ENCODE data around the gene INTU. TPM values are rescaled to one million over a fixed set of nuclear protein-coding genes. Genes with fewer than 3 reads are reported as not detected.

Gene INTU
- total RNA-seq, 1 donor from 2014 or later: 3.9 TPM

DNA sequence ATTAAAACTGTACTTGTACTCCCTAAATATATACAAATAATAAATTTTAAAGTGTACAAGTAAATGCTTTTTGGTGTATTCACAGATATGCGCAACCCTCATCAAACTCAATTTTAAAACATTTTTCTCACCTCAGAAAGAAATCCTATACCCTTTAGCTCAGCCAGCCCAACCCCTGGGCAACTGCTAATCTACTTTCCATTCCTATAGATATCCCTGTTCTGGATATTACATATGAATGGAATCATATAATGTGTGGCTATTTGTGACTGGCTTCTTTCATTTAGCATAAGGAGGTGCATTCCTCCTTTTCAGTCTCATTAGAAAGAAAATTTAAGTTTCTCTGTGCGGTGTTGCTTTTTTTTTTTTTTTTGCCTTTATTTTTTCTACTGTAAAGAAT lies 39.4 kb downstream of the INTU start:
- Histone ChIP-seq H3K36me3 (ENCODE audit: control insufficient read depth, insufficient read depth, low read length) (no peaks in the 10 kb centered on the region), H3K27me3 (ENCODE audit: control insufficient read depth, insufficient read depth, low read length) (no peaks in the 10 kb centered on the region), H3K4me3 (ENCODE audit: low read depth, low read length) (no peak overlapping the region)
- DNase-seq (ENCODE audit: low read depth): no peak
- TF ChIP-seq, protein P1, sequence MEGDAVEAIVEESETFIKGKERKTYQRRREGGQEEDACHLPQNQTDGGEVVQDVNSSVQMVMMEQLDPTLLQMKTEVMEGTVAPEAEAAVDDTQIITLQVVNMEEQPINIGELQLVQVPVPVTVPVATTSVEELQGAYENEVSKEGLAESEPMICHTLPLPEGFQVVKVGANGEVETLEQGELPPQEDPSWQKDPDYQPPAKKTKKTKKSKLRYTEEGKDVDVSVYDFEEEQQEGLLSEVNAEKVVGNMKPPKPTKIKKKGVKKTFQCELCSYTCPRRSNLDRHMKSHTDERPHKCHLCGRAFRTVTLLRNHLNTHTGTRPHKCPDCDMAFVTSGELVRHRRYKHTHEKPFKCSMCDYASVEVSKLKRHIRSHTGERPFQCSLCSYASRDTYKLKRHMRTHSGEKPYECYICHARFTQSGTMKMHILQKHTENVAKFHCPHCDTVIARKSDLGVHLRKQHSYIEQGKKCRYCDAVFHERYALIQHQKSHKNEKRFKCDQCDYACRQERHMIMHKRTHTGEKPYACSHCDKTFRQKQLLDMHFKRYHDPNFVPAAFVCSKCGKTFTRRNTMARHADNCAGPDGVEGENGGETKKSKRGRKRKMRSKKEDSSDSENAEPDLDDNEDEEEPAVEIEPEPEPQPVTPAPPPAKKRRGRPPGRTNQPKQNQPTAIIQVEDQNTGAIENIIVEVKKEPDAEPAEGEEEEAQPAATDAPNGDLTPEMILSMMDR (IDR thresholded peaks at IDR 0.05; ENCODE audit: insufficient read depth, low read length, severe bottlenecking): no peak
- no peak for FAIRE-seq

DNA sequence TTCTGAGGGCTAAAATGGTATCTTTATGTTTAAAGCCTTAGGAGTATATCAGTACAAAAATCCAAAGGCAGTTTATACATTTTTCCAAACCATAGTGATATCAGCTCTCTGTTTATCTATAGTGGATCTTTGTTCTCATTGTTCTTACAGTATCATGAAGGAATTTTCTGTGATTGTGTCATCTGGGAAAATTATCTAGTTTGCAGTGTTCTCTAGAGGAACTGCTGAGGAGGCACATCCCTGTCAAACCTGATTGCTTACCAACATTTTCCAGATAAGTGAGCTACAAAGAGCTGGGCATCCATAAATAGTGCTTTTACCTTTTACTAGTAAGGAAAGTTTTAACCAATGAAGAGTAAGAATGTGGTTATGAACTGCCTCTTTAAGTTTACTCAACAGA lies 52.5 kb downstream of the INTU start:
- Histone ChIP-seq H3K36me3 (ENCODE audit: control insufficient read depth, insufficient read depth, low read length) (no peaks in the 10 kb centered on the region), H3K4me3 (ENCODE audit: low read depth, low read length) (no peak overlapping the region), H3K27me3 (ENCODE audit: control insufficient read depth, insufficient read depth, low read length) (no peaks in the 10 kb centered on the region)
- FAIRE-seq (no peak), DNase-seq (ENCODE audit: low read depth) (peak; percentile 76)
- TF ChIP-seq, protein P1 (IDR thresholded peaks at IDR 0.05; ENCODE audit: insufficient read depth, low read length, severe bottlenecking): no peak

DNA sequence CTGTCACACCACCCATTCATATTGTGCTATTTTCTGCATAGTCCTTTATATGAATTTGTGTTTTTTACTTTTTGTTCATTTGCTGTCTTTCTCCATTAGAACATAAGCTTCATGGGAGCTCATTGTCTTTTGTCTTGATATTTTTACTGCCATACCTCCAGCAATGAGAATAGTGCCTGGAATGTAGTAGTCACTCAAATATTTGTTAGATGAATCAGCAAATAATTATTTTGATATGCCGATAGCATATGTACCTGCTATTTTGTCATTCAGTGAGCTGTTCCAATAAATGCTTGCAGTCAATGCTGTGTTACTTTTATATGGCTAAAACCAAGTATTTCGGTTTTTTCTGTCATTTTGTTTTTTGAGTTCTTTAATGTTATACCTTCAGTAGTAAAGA lies 53.9 kb downstream of the INTU start:
- Histone ChIP-seq H3K27me3 (ENCODE audit: control insufficient read depth, insufficient read depth, low read length) (no peaks in the 10 kb centered on the region), H3K36me3 (ENCODE audit: control insufficient read depth, insufficient read depth, low read length) (no peaks in the 10 kb centered on the region), H3K4me3 (ENCODE audit: low read depth, low read length) (no peak overlapping the region)
- DNase-seq (ENCODE audit: low read depth) (peak; percentile 73), FAIRE-seq (no peak)
- TF ChIP-seq, protein P1 (IDR thresholded peaks at IDR 0.05; ENCODE audit: insufficient read depth, low read length, severe bottlenecking): no peak

DNA sequence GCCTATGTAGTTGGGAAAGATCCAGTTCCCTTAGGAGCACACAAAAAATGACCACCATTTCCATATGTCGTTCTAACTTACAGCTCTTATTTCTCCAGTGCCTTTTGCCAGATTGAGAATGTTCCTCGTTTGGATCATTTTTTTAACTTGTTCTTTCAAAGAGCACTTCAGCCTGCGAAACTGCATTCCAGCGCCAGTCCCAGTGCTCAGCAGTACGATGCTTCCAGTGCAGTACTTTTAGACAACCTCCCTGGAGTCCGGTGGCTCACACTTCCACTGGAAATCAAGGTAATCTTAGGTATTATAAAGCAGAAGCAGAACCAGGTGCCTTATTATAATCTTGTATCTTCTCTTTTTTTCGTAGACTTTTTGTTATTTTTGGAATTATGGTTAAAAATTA lies 54.8 kb downstream of the INTU start:
- no peak for FAIRE-seq
- no peak for DNase-seq (ENCODE audit: low read depth)
- no peaks in the 10 kb centered on the region for H3K27me3 ChIP-seq (ENCODE audit: control insufficient read depth, insufficient read depth, low read length)
- TF ChIP-seq, protein P1 (IDR thresholded peaks at IDR 0.05; ENCODE audit: insufficient read depth, low read length, severe bottlenecking): no peak
- H3K36me3 ChIP-seq (ENCODE audit: control insufficient read depth, insufficient read depth, low read length): no peaks in the 10 kb centered on the region
- no peak overlapping the region for H3K4me3 ChIP-seq (ENCODE audit: low read depth, low read length)

DNA sequence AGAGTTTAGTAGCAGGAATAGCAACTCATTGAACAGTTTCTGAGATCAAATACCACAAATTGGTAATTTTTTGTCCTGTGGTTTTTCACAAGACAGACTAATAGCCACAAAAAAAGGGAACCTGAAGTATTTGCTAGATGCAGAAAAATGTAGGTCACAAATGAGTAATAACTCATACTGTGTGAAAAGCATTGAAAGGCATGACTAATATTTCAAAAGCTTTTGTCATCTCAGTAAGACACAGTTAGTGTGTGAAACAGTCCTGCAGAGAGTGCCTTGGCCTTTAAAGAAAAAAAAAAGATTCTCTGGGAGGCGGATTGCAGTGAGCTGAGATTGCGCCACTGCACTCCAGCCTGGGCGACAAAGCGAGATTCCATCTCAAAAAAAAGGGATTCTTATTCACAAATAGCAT lies 66.0 kb downstream of the INTU start:
- Histone ChIP-seq H3K27me3 (ENCODE audit: control insufficient read depth, insufficient read depth, low read length) (no peaks in the 10 kb centered on the region), H3K4me3 (ENCODE audit: low read depth, low read length) (no peak overlapping the region), H3K36me3 (ENCODE audit: control insufficient read depth, insufficient read depth, low read length) (no peaks in the 10 kb centered on the region)
- DNase-seq (ENCODE audit: low read depth) (peak; percentile 97), FAIRE-seq (peak; percentile 23)
- TF ChIP-seq, protein P1 (IDR thresholded peaks at IDR 0.05; ENCODE audit: insufficient read depth, low read length, severe bottlenecking): no peak

DNA sequence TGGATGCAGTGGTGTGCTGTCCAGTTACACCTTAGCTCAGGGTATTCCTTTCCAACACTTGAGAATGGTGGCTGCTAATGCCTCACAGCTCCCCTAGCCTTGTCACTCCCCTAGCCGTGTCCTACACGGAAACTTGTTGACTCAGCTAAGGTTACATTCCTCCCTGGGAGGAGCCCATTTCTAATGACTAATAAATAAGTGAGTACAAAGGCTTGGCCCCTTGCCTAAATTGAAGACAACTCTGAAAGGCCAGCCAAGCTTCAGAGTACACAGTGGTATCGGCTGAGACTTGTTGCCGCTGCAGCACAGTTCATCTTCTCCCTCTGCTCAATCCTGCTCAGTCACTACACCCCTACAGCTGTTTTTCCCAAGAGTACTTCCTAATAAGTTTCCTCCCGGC lies 76.2 kb downstream of the INTU start:
- DNase-seq (ENCODE audit: low read depth) (peak; percentile 99), FAIRE-seq (peak; percentile 96)
- TF ChIP-seq, protein P1 (IDR thresholded peaks at IDR 0.05; ENCODE audit: insufficient read depth, low read length, severe bottlenecking): no peak
- peak overlapping the region; percentile 13 for H3K4me3 ChIP-seq (ENCODE audit: low read depth, low read length)
- H3K36me3 ChIP-seq (ENCODE audit: control insufficient read depth, insufficient read depth, low read length): peaks cover 2% of the 10 kb centered on the region
- H3K27me3 ChIP-seq (ENCODE audit: control insufficient read depth, insufficient read depth, low read length): no peaks in the 10 kb centered on the region

All from bronchial epithelial cell (primary cell).